ENCODE data around the gene BCL2A1. TPM values are rescaled to one million over a fixed set of nuclear protein-coding genes. Genes with fewer than 3 reads are reported as not detected.

The BCL2A1 gene
- total RNA-seq, 1 donor from 2014 or later, result 124 TPM

DNA sequence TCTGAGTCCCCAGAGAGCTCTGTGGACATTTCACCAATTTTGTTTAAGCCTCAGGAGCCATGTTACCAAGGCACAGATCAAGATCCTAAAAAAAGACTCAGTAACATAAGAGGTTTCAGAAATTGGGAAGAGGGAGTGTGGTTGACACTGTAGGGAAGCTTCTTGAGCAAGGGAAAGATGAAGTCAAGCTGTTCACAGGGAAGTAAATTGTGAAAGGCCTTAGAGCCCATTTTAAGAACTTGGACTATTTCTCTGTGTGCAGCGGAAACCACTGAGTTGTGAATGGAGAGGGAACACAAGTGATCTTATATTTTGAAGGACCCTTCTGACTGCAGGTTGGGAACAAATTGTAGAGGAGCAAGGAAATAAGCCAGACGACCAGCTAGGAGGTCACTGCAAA lies 18.7 kb downstream of the BCL2A1 start:
- Histone ChIP-seq H3K36me3 (no peaks in the 10 kb centered on the region), H3K27ac (no peak overlapping the region), H3K9me3 (no peaks in the 10 kb centered on the region), H3K4me3 (no peak overlapping the region), H3K4me1 (peaks cover 30% of the 10 kb centered on the region), H3K27me3 (ENCODE audit: low read depth) (no peaks in the 10 kb centered on the region)
- DNase-seq (no peak), ATAC-seq (peak; percentile 80 to 84)
- intact Hi-C loops (cut with DNase I), result no loop called here
- TF ChIP-seq, protein P1, sequence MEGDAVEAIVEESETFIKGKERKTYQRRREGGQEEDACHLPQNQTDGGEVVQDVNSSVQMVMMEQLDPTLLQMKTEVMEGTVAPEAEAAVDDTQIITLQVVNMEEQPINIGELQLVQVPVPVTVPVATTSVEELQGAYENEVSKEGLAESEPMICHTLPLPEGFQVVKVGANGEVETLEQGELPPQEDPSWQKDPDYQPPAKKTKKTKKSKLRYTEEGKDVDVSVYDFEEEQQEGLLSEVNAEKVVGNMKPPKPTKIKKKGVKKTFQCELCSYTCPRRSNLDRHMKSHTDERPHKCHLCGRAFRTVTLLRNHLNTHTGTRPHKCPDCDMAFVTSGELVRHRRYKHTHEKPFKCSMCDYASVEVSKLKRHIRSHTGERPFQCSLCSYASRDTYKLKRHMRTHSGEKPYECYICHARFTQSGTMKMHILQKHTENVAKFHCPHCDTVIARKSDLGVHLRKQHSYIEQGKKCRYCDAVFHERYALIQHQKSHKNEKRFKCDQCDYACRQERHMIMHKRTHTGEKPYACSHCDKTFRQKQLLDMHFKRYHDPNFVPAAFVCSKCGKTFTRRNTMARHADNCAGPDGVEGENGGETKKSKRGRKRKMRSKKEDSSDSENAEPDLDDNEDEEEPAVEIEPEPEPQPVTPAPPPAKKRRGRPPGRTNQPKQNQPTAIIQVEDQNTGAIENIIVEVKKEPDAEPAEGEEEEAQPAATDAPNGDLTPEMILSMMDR (IDR thresholded peaks at IDR 0.05), result no peak

DNA sequence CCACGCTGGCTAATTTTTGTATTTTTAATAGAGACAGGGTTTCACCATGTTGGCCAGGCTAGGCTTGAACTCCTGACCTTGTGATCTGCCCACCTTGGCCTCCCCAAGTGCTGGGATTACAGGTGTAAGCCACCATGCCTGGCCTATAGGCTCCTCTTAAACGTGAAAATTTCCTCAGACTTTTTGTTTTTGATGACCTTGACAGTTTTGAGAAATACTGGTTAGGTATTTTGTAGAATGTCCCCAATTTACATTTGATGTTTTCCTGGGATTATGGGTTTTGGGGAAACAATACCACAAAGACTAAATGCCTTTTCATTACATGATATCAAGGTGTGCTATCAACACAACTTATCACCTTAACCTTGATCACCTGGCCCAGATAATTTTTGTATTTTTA lies 20.7 kb downstream of the BCL2A1 start:
- DNase-seq, result no peak
- Histone ChIP-seq H3K4me3 (no peak overlapping the region), H3K27ac (no peak overlapping the region), H3K36me3 (no peaks in the 10 kb centered on the region), H3K4me1 (peaks cover 25% of the 10 kb centered on the region), H3K9me3 (no peaks in the 10 kb centered on the region), H3K27me3 (ENCODE audit: low read depth) (no peaks in the 10 kb centered on the region)
- no peak for ATAC-seq
- TF ChIP-seq, protein P1 (IDR thresholded peaks at IDR 0.05), result no peak
- intact Hi-C loops (cut with DNase I), result no loop called here

DNA sequence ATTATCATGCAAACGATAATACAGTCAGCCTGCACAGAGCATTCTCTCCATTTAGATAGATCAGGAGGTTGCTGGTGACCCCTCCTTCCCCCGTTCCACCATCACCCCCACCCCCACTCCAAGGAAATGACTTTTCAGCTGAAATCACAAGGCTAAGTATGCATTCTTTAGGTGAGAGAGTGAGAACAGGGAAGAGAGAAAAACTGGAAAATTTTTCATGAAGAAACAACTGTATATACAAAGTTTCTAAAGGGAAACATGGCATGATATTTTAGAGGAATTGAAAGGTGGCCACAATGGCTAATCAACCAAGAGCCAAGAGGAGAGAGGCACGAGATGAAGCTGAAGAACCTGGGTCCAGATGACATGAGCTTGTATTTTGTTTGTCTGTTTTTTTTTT lies 22.2 kb downstream of the BCL2A1 start:
- H3K9me3 ChIP-seq, result no peaks in the 10 kb centered on the region
- no peak overlapping the region for H3K27ac ChIP-seq
- peaks cover 16% of the 10 kb centered on the region for H3K4me1 ChIP-seq
- TF ChIP-seq, protein P1 (IDR thresholded peaks at IDR 0.05), result no peak
- DNase-seq (no peak), ATAC-seq (no peak)
- no peak overlapping the region for H3K4me3 ChIP-seq
- intact Hi-C loops (cut with DNase I), result no loop called here
- H3K36me3 ChIP-seq, result no peaks in the 10 kb centered on the region
- no peaks in the 10 kb centered on the region for H3K27me3 ChIP-seq (ENCODE audit: low read depth)

DNA sequence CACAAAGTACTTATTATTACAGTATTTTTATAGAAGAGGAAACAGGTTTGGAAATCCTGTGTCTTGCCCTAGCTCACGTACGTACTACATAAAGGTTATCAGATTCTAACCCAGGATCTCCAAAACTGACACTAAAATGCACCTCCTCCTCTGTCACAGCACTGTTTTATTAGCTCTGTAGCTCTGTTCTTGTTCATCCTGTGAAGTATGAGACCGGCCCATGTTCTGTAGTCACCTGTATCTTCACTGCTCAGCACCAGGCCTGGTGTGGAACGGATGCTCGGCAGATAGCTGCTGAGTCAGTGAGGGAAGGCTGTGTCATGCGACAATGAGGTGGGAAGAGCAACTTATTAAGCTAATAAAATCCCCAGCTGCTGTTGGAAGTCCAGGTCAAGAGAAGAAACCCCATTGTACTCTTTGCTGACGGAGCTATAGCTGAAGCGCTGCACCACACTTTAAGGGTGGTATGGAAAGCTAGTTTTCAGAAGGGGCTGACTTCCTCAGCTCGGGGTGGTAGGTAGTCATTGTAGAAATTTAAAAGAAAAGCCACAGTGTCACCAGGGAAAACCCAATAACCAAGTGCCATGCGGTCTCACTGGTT lies 22.8 kb downstream of the BCL2A1 start:
- H3K27me3 ChIP-seq (ENCODE audit: low read depth), result no peaks in the 10 kb centered on the region
- H3K4me3 ChIP-seq, result no peak overlapping the region
- no peaks in the 10 kb centered on the region for H3K36me3 ChIP-seq
- ATAC-seq (no peak), DNase-seq (no peak)
- H3K4me1 ChIP-seq, result peaks cover 12% of the 10 kb centered on the region
- intact Hi-C loops (cut with DNase I), result no loop called here
- no peaks in the 10 kb centered on the region for H3K9me3 ChIP-seq
- TF ChIP-seq, protein P1 (IDR thresholded peaks at IDR 0.05), result no peak
- no peak overlapping the region for H3K27ac ChIP-seq

DNA sequence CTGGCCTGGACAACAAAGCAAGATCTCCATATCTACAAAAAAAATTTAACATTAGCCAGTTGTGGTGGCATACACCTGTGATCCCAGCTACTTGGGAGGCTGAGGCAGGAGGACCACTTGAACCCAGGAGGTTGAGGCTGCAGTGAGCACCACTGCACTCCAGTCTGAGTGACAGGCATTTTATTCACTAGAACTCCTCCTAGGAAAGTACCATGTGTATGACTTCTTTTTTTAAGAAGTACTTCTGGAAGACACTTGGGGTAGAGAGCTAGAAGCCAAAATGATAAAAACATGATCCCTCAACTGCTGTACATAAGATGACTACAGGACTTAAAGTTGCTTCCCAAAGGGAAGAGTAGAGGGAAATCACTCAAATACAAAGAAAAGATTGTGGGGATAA lies 24.0 kb downstream of the BCL2A1 start:
- TF ChIP-seq, protein P1 (IDR thresholded peaks at IDR 0.05), result no peak
- H3K36me3 ChIP-seq, result no peaks in the 10 kb centered on the region
- H3K4me3 ChIP-seq, result no peak overlapping the region
- H3K27me3 ChIP-seq (ENCODE audit: low read depth), result no peaks in the 10 kb centered on the region
- DNase-seq (no peak), ATAC-seq (no peak)
- no peaks in the 10 kb centered on the region for H3K9me3 ChIP-seq
- intact Hi-C loops (cut with DNase I), result no loop called here
- peaks cover 3% of the 10 kb centered on the region for H3K4me1 ChIP-seq
- H3K27ac ChIP-seq, result no peak overlapping the region

Data from lower lobe of right lung (tissue), 2 donors.